Tibial nerve (tissue), 4 donors: Measurements from ENCODE around the gene MTMR2. TPM values are rescaled to one million over a fixed set of nuclear protein-coding genes. Genes with fewer than 3 reads are reported as not detected.

ENCODE experiments used
- DNase-seq, 2 donors: peaks; one replicate each; pipeline ENCODE4 v3.0.0-alpha.2; 2019; ENCODE audit warnings: low spot score in 2 of 2
- H3K27ac ChIP-seq, 4 donors: fragments of 200-600 bp; sonication (generic) in 3 of 4; one replicate each; pipeline ENCODE4 v1.5.1; 2017 to 2019; ENCODE audit warnings: mild to moderate bottlenecking in 1 of 4
- H3K27me3 ChIP-seq, 2 donors: fragments of 200-600 bp; sonication (generic) in 1 of 2; one replicate each; pipeline versions ENCODE4 v1.5.1 to v1.6.0; 2017 to 2019
- H3K36me3 ChIP-seq, 3 donors: fragments of 200-600 bp; sonication (generic); one replicate each; pipeline ENCODE4 v1.5.1; 2018 to 2019
- H3K4me1 ChIP-seq, 4 donors: fragments of 200-600 bp; sonication (generic) in 3 of 4; one replicate each; pipeline ENCODE4 v1.5.1; 2017 to 2019
- H3K4me3 ChIP-seq, 4 donors: fragments of 200-600 bp; sonication (generic) in 3 of 4; one replicate each; pipeline ENCODE4 v1.5.1; 2017 to 2019; ENCODE audit warnings: mild to moderate bottlenecking in 1 of 4, moderate library complexity in 1 of 4
- H3K9me3 ChIP-seq, 4 donors: fragments of 200-600 bp; sonication (generic) in 3 of 4; one replicate each; pipeline ENCODE4 v1.5.1; 2017 to 2019
- EP300 ChIP-seq, 2 donors: sonication (generic); formaldehyde crosslinking; IDR thresholded peaks; one replicate each; pipeline ENCODE4 v1.6.1; 2017; ENCODE audit warnings: antibody characterized with exemption in 2 of 2, mild to moderate bottlenecking in 1 of 2
- POLR2A ChIP-seq, 2 donors: fragments of 450-650 bp; IDR thresholded peaks; one replicate each; pipeline ENCODE4 v1.6.1; 2017; ENCODE audit warnings: antibody characterized with exemption in 2 of 2, mild to moderate bottlenecking in 2 of 2, moderate library complexity in 2 of 2
- WGBS, 2 donors: methylation state at CpG; one replicate each; pipeline ENCODE4 v1.1.5; 2018; 5-methylcytosine and 5-hydroxymethylcytosine counted together
- total RNA-seq, 4 donors: library from RNA; depleted of rRNA; stranded (reverse); fragments of >200 nt; gene quantifications; one replicate each; pipeline ENCODE4 v1.1.0, GENCODE V29; 2016
- TF ChIP-seq, protein P1 (sequence below), 5 experiments: fragments of 200-600 bp in 3 of 5; fragments of 450-650 bp in 2 of 5; sonication (generic) in 3 of 5; IDR thresholded peaks; one replicate each; pipeline ENCODE4 v1.5.1; 2016 to 2019; ENCODE audit warnings: antibody characterized with exemption in 5 of 5, mild to moderate bottlenecking in 3 of 5, moderate library complexity in 2 of 5

The MTMR2 gene
- total RNA-seq, 4 donors from 2014 or later: 22.5 to 33.2 (median 27.5) TPM

DNA sequence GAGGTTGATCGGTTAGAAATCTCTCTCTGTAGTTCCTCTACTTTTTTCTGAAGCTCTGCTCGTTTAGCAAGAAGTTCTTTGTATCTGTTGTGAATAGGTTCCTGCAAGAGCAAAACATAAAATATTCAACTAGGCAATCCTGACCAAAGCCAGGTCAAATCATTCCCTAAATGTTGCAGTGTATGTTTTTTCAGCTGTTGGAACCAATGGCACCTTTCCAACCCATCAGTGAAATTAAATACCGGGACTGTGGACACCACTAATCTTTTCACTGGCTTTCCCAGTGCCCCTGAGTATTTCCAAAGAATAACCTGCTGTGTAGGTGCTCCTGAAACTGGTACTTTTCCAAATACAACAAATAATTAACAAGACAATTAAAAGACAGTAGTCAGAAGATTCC lies 88.6 kb downstream of the MTMR2 start:
- Histone ChIP-seq H3K36me3 (peaks cover 0 to 54% (median 5%) of the 10 kb centered on the region in 3 donors), H3K4me3 (no peak overlapping the region), H3K4me1 (peaks cover 0 to 15% (median 0%) of the 10 kb centered on the region in 4 donors), H3K27ac (no peak overlapping the region), H3K27me3 (no peaks in the 10 kb centered on the region), H3K9me3 (no peaks in the 10 kb centered on the region)
- 43 to 53% methylated on average over 3 of the region's 3 CpGs for WGBS, 2 donors
- peak in 1 of 2 donors; percentile 25 for DNase-seq
- TF ChIP-seq EP300 (IDR thresholded peaks at IDR 0.05) (no peak), POLR2A (IDR thresholded peaks at IDR 0.05) (no peak)
- TF ChIP-seq, protein P1, sequence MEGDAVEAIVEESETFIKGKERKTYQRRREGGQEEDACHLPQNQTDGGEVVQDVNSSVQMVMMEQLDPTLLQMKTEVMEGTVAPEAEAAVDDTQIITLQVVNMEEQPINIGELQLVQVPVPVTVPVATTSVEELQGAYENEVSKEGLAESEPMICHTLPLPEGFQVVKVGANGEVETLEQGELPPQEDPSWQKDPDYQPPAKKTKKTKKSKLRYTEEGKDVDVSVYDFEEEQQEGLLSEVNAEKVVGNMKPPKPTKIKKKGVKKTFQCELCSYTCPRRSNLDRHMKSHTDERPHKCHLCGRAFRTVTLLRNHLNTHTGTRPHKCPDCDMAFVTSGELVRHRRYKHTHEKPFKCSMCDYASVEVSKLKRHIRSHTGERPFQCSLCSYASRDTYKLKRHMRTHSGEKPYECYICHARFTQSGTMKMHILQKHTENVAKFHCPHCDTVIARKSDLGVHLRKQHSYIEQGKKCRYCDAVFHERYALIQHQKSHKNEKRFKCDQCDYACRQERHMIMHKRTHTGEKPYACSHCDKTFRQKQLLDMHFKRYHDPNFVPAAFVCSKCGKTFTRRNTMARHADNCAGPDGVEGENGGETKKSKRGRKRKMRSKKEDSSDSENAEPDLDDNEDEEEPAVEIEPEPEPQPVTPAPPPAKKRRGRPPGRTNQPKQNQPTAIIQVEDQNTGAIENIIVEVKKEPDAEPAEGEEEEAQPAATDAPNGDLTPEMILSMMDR (IDR thresholded peaks at IDR 0.05): no peak

DNA sequence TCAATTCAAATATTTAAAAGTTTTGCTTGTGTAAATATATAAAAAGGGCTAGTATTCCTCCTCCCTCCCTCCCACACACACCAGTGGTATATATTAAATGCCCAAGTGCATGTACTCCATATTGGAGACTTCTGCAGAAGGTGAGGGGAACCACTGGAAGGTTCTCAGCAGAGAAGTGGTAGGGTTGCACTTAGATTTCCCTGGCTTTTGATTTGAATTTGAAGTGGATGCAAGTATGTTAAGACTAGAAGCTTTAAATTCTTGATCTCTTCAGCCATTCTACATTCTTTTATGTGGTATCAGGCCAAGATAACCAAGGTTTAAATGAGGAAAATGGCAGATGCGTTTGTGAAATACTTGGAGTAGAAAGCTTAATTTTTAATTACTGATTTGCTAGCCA lies 90.5 kb downstream of the MTMR2 start:
- TF ChIP-seq POLR2A (IDR thresholded peaks at IDR 0.05) (no peak), EP300 (IDR thresholded peaks at IDR 0.05) (no peak)
- TF ChIP-seq, protein P1 (IDR thresholded peaks at IDR 0.05): no peak
- no peak overlapping the region for H3K4me3 ChIP-seq
- H3K36me3 ChIP-seq: peaks cover 0 to 66% (median 5%) of the 10 kb centered on the region in 3 donors
- peaks cover 0 to 15% (median 0%) of the 10 kb centered on the region in 4 donors for H3K4me1 ChIP-seq
- no peak overlapping the region for H3K27ac ChIP-seq
- H3K9me3 ChIP-seq: no peaks in the 10 kb centered on the region
- DNase-seq: no peak
- no peaks in the 10 kb centered on the region for H3K27me3 ChIP-seq
- 45 to 84% methylated on average over 1 of the region's 1 CpG for WGBS, 2 donors

DNA sequence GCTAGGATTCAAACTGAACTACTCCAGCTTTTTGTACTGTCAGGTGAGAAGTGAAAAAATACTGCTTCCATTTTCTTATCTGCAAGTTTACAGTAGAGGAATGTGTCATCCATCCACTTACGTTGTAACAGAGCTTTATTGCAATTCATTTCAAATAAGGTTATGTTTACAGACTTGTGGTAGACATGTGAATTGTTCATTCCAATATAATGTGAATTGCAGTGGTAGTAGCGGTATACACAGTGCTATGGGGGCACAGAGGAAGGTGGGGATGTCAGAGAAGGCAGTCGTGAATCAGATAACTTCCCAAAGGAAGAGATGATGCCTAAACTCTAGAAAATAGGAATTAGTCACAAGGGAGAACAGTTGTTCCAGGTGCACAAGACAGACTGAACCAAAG lies 91.1 kb downstream of the MTMR2 start:
- Histone ChIP-seq H3K36me3 (peaks cover 0 to 72% (median 5%) of the 10 kb centered on the region in 3 donors), H3K4me3 (no peak overlapping the region), H3K27me3 (no peaks in the 10 kb centered on the region), H3K9me3 (no peaks in the 10 kb centered on the region), H3K27ac (no peak overlapping the region), H3K4me1 (peaks cover 0 to 15% (median 0%) of the 10 kb centered on the region in 4 donors)
- no peak for TF ChIP-seq EP300 (IDR thresholded peaks at IDR 0.05)
- no peak for TF ChIP-seq POLR2A (IDR thresholded peaks at IDR 0.05)
- TF ChIP-seq, protein P1 (IDR thresholded peaks at IDR 0.05): no peak
- no peak for DNase-seq
- WGBS, 2 donors: 61 to 77% methylated on average over 3 of the region's 3 CpGs

DNA sequence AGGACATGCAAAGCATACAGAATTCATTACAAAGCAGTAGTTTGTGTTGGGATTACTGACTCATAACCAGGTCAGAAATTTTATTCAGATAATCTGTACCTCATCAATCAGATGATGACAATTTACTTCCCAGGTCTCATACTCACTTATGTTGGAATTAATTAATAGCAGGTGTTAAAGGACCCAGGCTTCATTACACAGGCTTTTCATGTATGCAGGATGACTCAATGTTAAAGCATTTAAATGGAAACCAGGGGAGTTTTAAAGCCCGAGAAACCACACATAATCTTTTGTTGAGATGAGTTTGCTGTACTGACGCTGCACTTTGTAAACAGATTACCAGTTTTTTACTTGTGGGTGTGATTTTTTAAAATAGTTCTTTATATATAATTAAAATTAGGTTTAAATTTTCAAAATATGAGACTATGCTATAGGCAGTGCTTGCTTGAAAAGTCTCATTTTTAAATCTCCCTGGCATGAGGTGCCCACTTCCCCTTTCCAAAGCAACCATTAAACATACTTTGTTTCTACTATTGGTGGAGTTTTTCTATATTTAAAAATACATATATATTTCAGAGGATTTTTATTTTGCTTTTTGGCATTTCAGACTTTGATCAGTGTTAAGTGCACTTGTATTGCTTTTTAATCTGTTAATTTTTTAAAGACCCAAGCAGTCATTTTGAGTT lies 92.6 kb downstream of the MTMR2 start:
- Histone ChIP-seq H3K27me3 (no peaks in the 10 kb centered on the region), H3K9me3 (no peaks in the 10 kb centered on the region), H3K4me3 (no peak overlapping the region), H3K27ac (no peak overlapping the region), H3K4me1 (peaks cover 0 to 13% (median 0%) of the 10 kb centered on the region in 4 donors), H3K36me3 (peaks cover 0 to 72% (median 5%) of the 10 kb centered on the region in 3 donors)
- DNase-seq: no peak
- TF ChIP-seq POLR2A (IDR thresholded peaks at IDR 0.05) (no peak), EP300 (IDR thresholded peaks at IDR 0.05) (no peak)
- TF ChIP-seq, protein P1 (IDR thresholded peaks at IDR 0.05): no peak
- 56 to 63% methylated on average over 2 of the region's 2 CpGs for WGBS, 2 donors

DNA sequence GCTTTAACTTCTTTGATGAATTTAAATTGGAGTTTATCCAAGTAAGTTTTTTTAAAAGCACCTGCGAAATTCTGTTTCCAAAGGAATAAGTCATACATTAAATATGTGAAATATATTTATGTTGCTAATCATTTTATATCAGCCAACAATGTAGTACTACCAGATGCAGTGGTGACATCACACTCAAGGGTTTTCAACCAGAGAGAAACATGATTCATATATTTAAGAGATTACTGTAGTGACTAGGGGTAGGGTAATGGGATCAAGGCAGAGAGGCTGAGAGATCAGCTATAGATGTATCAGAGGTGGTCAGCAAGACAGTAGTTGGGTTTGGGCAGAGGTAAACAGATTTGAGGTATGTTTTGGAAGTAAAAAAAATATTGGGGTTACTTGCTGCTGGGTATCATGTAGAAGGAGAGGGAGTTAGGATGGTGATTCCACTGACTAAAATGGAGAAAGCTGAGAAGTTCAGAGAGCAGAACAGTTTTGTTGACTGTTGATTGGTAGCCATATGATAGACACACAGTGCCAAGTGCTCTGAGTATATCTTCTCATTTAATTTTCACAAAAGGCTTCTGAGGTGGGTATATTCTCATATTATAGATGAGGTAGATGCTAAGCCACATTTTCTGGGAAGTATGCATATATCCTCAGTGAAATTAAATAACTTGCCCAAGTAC lies 94.2 kb downstream of the MTMR2 start:
- 71 to 78% methylated on average over 1 of the region's 1 CpG for WGBS, 2 donors
- no peak for DNase-seq
- Histone ChIP-seq H3K4me3 (no peak overlapping the region), H3K27ac (no peak overlapping the region), H3K27me3 (no peaks in the 10 kb centered on the region), H3K9me3 (no peaks in the 10 kb centered on the region), H3K4me1 (no peaks in the 10 kb centered on the region), H3K36me3 (peaks cover 0 to 65% (median 0%) of the 10 kb centered on the region in 3 donors)
- TF ChIP-seq EP300 (IDR thresholded peaks at IDR 0.05): no peak
- TF ChIP-seq, protein P1 (IDR thresholded peaks at IDR 0.05): no peak
- TF ChIP-seq POLR2A (IDR thresholded peaks at IDR 0.05): no peak
